LNCaP clone FGC (cell line): Measurements from ENCODE around the gene RAB20.
A peak's percentile ranks its signal among the peaks of the same experiment; 100 is the strongest.

ENCODE experiments used
- DNase-seq: peaks from one replicate; pipeline ENCODE4 v3.0.0-alpha.2; 2011; ENCODE audit warnings: low read depth
- H3K4me3 ChIP-seq: 2 replicates; pipeline ENCODE4 v1.5.1; 2011; ENCODE audit warnings: mild to moderate bottlenecking, low read depth, low read length, control low read depth
- CTCF ChIP-seq: IDR thresholded peaks from 2 replicates; pipeline ENCODE4 v1.5.1; 2012; ENCODE audit warnings: mild to moderate bottlenecking; ENCODE audit not compliant: control insufficient read depth, insufficient read depth; ENCODE audit errors: extremely low read depth

Gene RAB20

GRCh38 chr13:110555601-110556223, 5.8 kb downstream of the RAB20 start:
- TF ChIP-seq CTCF, result no peak
- peak overlapping the region; percentile 30 for H3K4me3 ChIP-seq
- no peak for DNase-seq

GRCh38 chr13:110554946-110555345, 6.6 kb downstream of the RAB20 start:
- TF ChIP-seq CTCF, result no peak
- no peak overlapping the region for H3K4me3 ChIP-seq
- DNase-seq, result no peak

GRCh38 chr13:110554227-110554836, 7.2 kb downstream of the RAB20 start:
- DNase-seq, result no peak
- H3K4me3 ChIP-seq, result no peak overlapping the region
- no peak for TF ChIP-seq CTCF

GRCh38 chr13:110553417-110553816, 8.1 kb downstream of the RAB20 start:
- no peak for DNase-seq

GRCh38 chr13:110552767-110553166, 8.8 kb downstream of the RAB20 start:
- H3K4me3 ChIP-seq, result no peak overlapping the region
- no peak for TF ChIP-seq CTCF
- no peak for DNase-seq

More at GRCh38 chr13:110553417-110553816, 8.1 kb downstream of the RAB20 start:
- H3K4me3 ChIP-seq, result no peak overlapping the region
- no peak for TF ChIP-seq CTCF

- H3K4me3 ChIP-seq, result no peak overlapping the region
- no peak for TF ChIP-seq CTCF
- no peak for DNase-seq
These were observed 10.2 kb downstream of the RAB20 start for GRCh38 chr13:110551284-110551683.

- DNase-seq, result no peak
- TF ChIP-seq CTCF, result no peak
- no peak overlapping the region for H3K4me3 ChIP-seq
These were observed 11.7 kb downstream of the RAB20 start for GRCh38 chr13:110549795-110550160.
